HepG2 (cell line): ENCODE measurements around the gene DUSP8. TPM values are rescaled to one million over a fixed set of nuclear protein-coding genes. Genes with fewer than 3 reads are reported as not detected.

ENCODE experiments used
- ATF6 ChIP-seq: sonication (generic); formaldehyde crosslinking; conservative IDR thresholded peaks from 2 replicates; pipeline ENCODE4 v1.4.0; 2020; ENCODE audit warnings: missing genetic modification reagents
- BHLHE40 ChIP-seq: IDR thresholded peaks from 2 replicates; pipeline ENCODE4 v1.6.1; 2011; ENCODE audit warnings: low read length, improper control_type of control experiment
- DBP ChIP-seq: sonication (generic); formaldehyde crosslinking; IDR thresholded peaks from 2 replicates; pipeline ENCODE4 v1.4.0; 2020; ENCODE audit warnings: missing genetic modification reagents; ENCODE audit errors: not compliant biosample characterization
- FOXA3 ChIP-seq: IDR thresholded peaks from 2 replicates; pipeline ENCODE4 v1.6.1; 2016; ENCODE audit warnings: missing genetic modification reagents, missing compliant biosample characterization
- HOXD1 ChIP-seq: sonication (generic); formaldehyde crosslinking; IDR thresholded peaks from 2 replicates; pipeline ENCODE4 v1.5.0; 2020; ENCODE audit warnings: missing genetic modification reagents
- NCOA5 ChIP-seq: sonication (generic); formaldehyde crosslinking; IDR thresholded peaks from 2 replicates; pipeline ENCODE4 v1.4.0; 2020; ENCODE audit warnings: missing genetic modification reagents
- NR2F6 ChIP-seq, 2 experiments: IDR thresholded peaks; 2 replicates each; pipeline ENCODE4 v1.6.1; 2016; ENCODE audit warnings: antibody characterized with exemption in 1 of 2, mild to moderate bottlenecking in 1 of 2
- SNAI1 ChIP-seq: sonication (generic); formaldehyde crosslinking; IDR thresholded peaks from 2 replicates; pipeline ENCODE4 v1.5.0; 2020; ENCODE audit warnings: mild to moderate bottlenecking, missing genetic modification reagents, borderline replicate concordance
- SNAPC5 ChIP-seq: sonication (generic); formaldehyde crosslinking; IDR thresholded peaks from 2 replicates; pipeline ENCODE4 v1.8.1; 2023; ENCODE audit warnings: mild to moderate bottlenecking, missing genetic modification reagents, borderline replicate concordance
- TRIM22 ChIP-seq: fragments of 450-650 bp; IDR thresholded peaks from 2 replicates; pipeline ENCODE4 v1.6.1; 2017
- UBTF ChIP-seq: sonication (generic); formaldehyde crosslinking; IDR thresholded peaks from 2 replicates; pipeline ENCODE4 v1.4.0; 2020; ENCODE audit warnings: mild to moderate bottlenecking, missing genetic modification reagents
- USF2 ChIP-seq, 2 experiments: sonication (generic) in 1 of 2; formaldehyde crosslinking in 1 of 2; IDR thresholded peaks; 2 replicates each; pipeline versions ENCODE4 v1.5.1 to v1.6.1; 2011 to 2020; ENCODE audit warnings: borderline replicate concordance in 1 of 2, low read depth in 1 of 2, low read length in 1 of 2, mild to moderate bottlenecking in 1 of 2, missing genetic modification reagents in 1 of 2, moderate library complexity in 1 of 2
- WIZ ChIP-seq: sonication (generic); formaldehyde crosslinking; IDR thresholded peaks from 2 replicates; pipeline ENCODE4 v1.5.1; 2020; ENCODE audit warnings: mild to moderate bottlenecking, missing genetic modification reagents
- YY1 ChIP-seq: IDR thresholded peaks from 2 replicates; pipeline ENCODE4 v1.6.1; 2011; ENCODE audit warnings: low read length, low read depth, moderate library complexity, mild to moderate bottlenecking; ENCODE audit not compliant: insufficient read depth, insufficient replicate concordance
- ZNF333 ChIP-seq: sonication (generic); formaldehyde crosslinking; IDR thresholded peaks from 2 replicates; pipeline ENCODE4 v1.4.0; 2020; ENCODE audit warnings: mild to moderate bottlenecking, missing genetic modification reagents, borderline replicate concordance
- ZNF570 ChIP-seq: sonication (generic); formaldehyde crosslinking; IDR thresholded peaks from 2 replicates; pipeline ENCODE4 v1.4.0; 2020; ENCODE audit warnings: mild to moderate bottlenecking, missing genetic modification reagents, borderline replicate concordance
- ZNF614 ChIP-seq: IDR thresholded peaks from 2 replicates; pipeline ENCODE4 v1.6.1; 2018; ENCODE audit warnings: missing biosample characterization, missing genetic modification reagents, inconsistent platforms, borderline replicate concordance
- ZNF674 ChIP-seq: sonication (generic); formaldehyde crosslinking; IDR thresholded peaks from 2 replicates; pipeline ENCODE4 v1.5.0; 2020; ENCODE audit warnings: low read depth, mild to moderate bottlenecking, missing genetic modification reagents
- ZNF7 ChIP-seq: IDR thresholded peaks from 2 replicates; pipeline ENCODE4 v1.6.1; 2016; ENCODE audit warnings: missing biosample characterization, missing genetic modification reagents
- polyA plus RNA-seq, 8 experiments: library from polyadenylated mRNA; depleted of rRNA in 3 of 8; stranded (reverse) in 7 of 8; unstranded in 1 of 8; fragments of >200 nt; fragmentation: Illumina TruSeq in 4 of 8; extraction: Trizol in 4 of 8; gene quantifications; 2 replicates each; pipeline versions ENCODE4 v1.2.1 to v1.2.3, GENCODE V29; 2011 to 2016; ENCODE audit warnings: low read depth in 4 of 8, missing spikeins in 1 of 8, mixed read lengths in 1 of 8; ENCODE audit not compliant: insufficient read depth in 1 of 8
- total RNA-seq, 5 experiments: library from RNA; depleted of rRNA; stranded (reverse); fragments of >200 nt; fragmentation: Illumina TruSeq; extraction: Trizol; gene quantifications; 2 replicates each; pipeline ENCODE4 v1.2.3, GENCODE V29; 2016; ENCODE audit warnings: low read depth in 1 of 5

The DUSP8 gene
- total and polyA plus RNA-seq, 2 of the 13 experiments (the other 11 are each of a cell fraction or from before 2014, with no cell fraction given) = 1.8 to 8.0 TPM

GRCh38 chr11:1567052-1567720, 4.9 kb downstream of the DUSP8 start (continued):
- TF ChIP-seq BHLHE40 (no peak), FOXA3 (no peak), NR2F6 (IDR thresholded peaks at IDR 0.05) (no peak), NR2F6 (CRISPR knock-in tag; IDR thresholded peaks at IDR 0.05) (no peak), DBP (CRISPR knock-in tag) (no peak), TRIM22 (no peak), SNAPC5 (no peak), WIZ (no peak), UBTF (CRISPR knock-in tag) (no peak), ZNF614 (CRISPR knock-in tag) (no peak), ZNF570 (CRISPR knock-in tag) (no peak), ZNF333 (no peak), YY1 (no peak), HOXD1 (no peak), NCOA5 (CRISPR knock-in tag) (no peak), ATF6 (CRISPR knock-in tag) (no peak), ZNF7 (CRISPR knock-in tag) (no peak), SNAI1 (no peak), USF2 (IDR thresholded peaks at IDR 0.05; ENCODE audit: low read depth, low read length) (no peak), USF2 (CRISPR knock-in tag; IDR thresholded peaks at IDR 0.05; ENCODE audit: borderline replicate concordance) (no peak), ZNF674 (no peak)
